Endothelial cell (in vitro differentiated cells): ENCODE measurements around the gene PPP4C. TPM values are rescaled to one million over a fixed set of nuclear protein-coding genes. Genes with fewer than 3 reads are reported as not detected.

Source experiments
- DNase-seq: peaks from one replicate; pipeline ENCODE4 v3.0.0; 2021; ENCODE audit warnings: low spot score
- H3K27ac Mint-ChIP-seq: one replicate; pipeline ENCODE4 v1.8.0; 2021; ENCODE audit warnings: mixed read lengths, inconsistent platforms; ENCODE audit not compliant: unreplicated experiment
- H3K27me3 Mint-ChIP-seq: one replicate; pipeline ENCODE4 v1.8.0; 2021; ENCODE audit warnings: mild to moderate bottlenecking, moderate library complexity, mixed read lengths, inconsistent platforms; ENCODE audit not compliant: unreplicated experiment
- H3K36me3 Mint-ChIP-seq: one replicate; pipeline ENCODE4 v1.8.0; 2021; ENCODE audit warnings: mild to moderate bottlenecking, low read depth, mixed read lengths, inconsistent platforms; ENCODE audit not compliant: unreplicated experiment
- H3K4me1 Mint-ChIP-seq: one replicate; pipeline ENCODE4 v1.8.0; 2021; ENCODE audit warnings: mild to moderate bottlenecking, mixed read lengths, inconsistent platforms; ENCODE audit not compliant: unreplicated experiment
- H3K4me3 Mint-ChIP-seq: one replicate; pipeline ENCODE4 v1.8.0; 2021; ENCODE audit warnings: mild to moderate bottlenecking, mixed read lengths, inconsistent platforms; ENCODE audit not compliant: unreplicated experiment
- H3K9me3 Mint-ChIP-seq: one replicate; pipeline ENCODE4 v1.8.0; 2021; ENCODE audit warnings: mixed read lengths, inconsistent platforms; ENCODE audit not compliant: unreplicated experiment
- CTCF ChIP-seq: fragments of 200-600 bp; sonication (generic); IDR thresholded peaks from one replicate; pipeline ENCODE4 v1.5.0; 2021; ENCODE audit warnings: antibody characterized with exemption; ENCODE audit not compliant: unreplicated experiment
- total RNA-seq: library from RNA; stranded (reverse); fragmentation: NEBNext Ultra II Directional; extraction: Animal tissue kit (Norgen Biotek cat#: 25700); gene quantifications from one replicate; pipeline ENCODE4 v1.2.1, GENCODE V29; 2021; ENCODE audit not compliant: unreplicated experiment

Gene PPP4C
- total RNA-seq, 1 donor from 2014 or later: 191 TPM

GRCh38 chr16:30115238-30115637 is 39.4 kb downstream of the PPP4C start:
- Mint-ChIP-seq H3K9me3 (no peaks in the 10 kb centered on the region), H3K4me3 (no peak overlapping the region), H3K36me3 (peaks cover 16% of the 10 kb centered on the region), H3K27me3 (peaks cover 6% of the 10 kb centered on the region), H3K27ac (no peak overlapping the region), H3K4me1 (no peaks in the 10 kb centered on the region)
- DNase-seq: no peak
- no peak for TF ChIP-seq CTCF

- Mint-ChIP-seq H3K4me1 (peaks cover 4% of the 10 kb centered on the region), H3K27me3 (peaks cover 6% of the 10 kb centered on the region), H3K27ac (no peak overlapping the region), H3K4me3 (no peak overlapping the region), H3K9me3 (no peaks in the 10 kb centered on the region), H3K36me3 (peaks cover 9% of the 10 kb centered on the region)
- TF ChIP-seq CTCF: no peak
- DNase-seq: no peak
Observed at GRCh38 chr16:30116291-30117207, 40.8 kb downstream of the PPP4C start.

GRCh38 chr16:30117768-30118167 is 42.0 kb downstream of the PPP4C start:
- DNase-seq: no peak
- peaks cover 10% of the 10 kb centered on the region for H3K27me3 Mint-ChIP-seq
- no peaks in the 10 kb centered on the region for H3K9me3 Mint-ChIP-seq
- no peak for TF ChIP-seq CTCF
- no peak overlapping the region for H3K4me3 Mint-ChIP-seq
- no peak overlapping the region for H3K27ac Mint-ChIP-seq
- peaks cover 7% of the 10 kb centered on the region for H3K4me1 Mint-ChIP-seq
- H3K36me3 Mint-ChIP-seq: peaks cover 5% of the 10 kb centered on the region

GRCh38 chr16:30119428-30119827 is 43.6 kb downstream of the PPP4C start:
- H3K27ac Mint-ChIP-seq: no peak overlapping the region
- no peaks in the 10 kb centered on the region for H3K9me3 Mint-ChIP-seq
- peaks cover 5% of the 10 kb centered on the region for H3K36me3 Mint-ChIP-seq
- peaks cover 7% of the 10 kb centered on the region for H3K27me3 Mint-ChIP-seq
- no peak for DNase-seq
- peak overlapping the region; percentile 50 for H3K4me3 Mint-ChIP-seq
- peaks cover 7% of the 10 kb centered on the region for H3K4me1 Mint-ChIP-seq
- no peak for TF ChIP-seq CTCF
